HepG2 (cell line): ENCODE results near the gene NFYB. TPM values are rescaled to one million over a fixed set of nuclear protein-coding genes. Genes with fewer than 3 reads are reported as not detected.

Experiments used
- ATAC-seq: fragments of 200-7000 bp; cut with Tn5 transposase; 3 replicates; pipeline ENCODE4 v1.9.1; 2020; ENCODE audit warnings: mild to moderate bottlenecking, moderate library complexity
- BruUV-seq: library from RNA; stranded (reverse); fragments of 400-500 nt; replicated peaks from 2 replicates; lab custom pipeline; 2021; lab: Mats Ljungman, UMichigan
- CTCF ChIA-PET: fragments of 300-600 bp; formaldehyde crosslinking; extraction: SDS; loops from one replicate; lab custom pipeline; 2021; ENCODE audit warnings: low total read pairs, inconsistent platforms, low intra/inter-chr PET ratio; lab: Yijun Ruan, JAX
- POLR2A ChIA-PET: fragments of 350-600 bp; sonication (Branson Sonifier 250); formaldehyde crosslinking; loops from one replicate; lab custom pipeline; 2020; ENCODE audit warnings: antibody characterized with exemption, inconsistent platforms; lab: Yijun Ruan, JAX
- DNase-seq: peaks from one replicate; pipeline ENCODE4 v3.0.0-alpha.2; 2015; ENCODE audit warnings: low spot score
- FAIRE-seq: peaks from 3 replicates; lab custom pipeline; 2011; peaks lifted over from hg19 to GRCh38; lab: Jason Lieb, UNC
- H2AFZ ChIP-seq: one replicate; pipeline ENCODE4 v1.6.1; 2011; ENCODE audit warnings: low read length, inconsistent platforms
- H3K27ac ChIP-seq: fragments of 300-600 bp; 3 replicates; pipeline ENCODE4 v1.8.0; 2011; ENCODE audit warnings: mixed run types, mild to moderate bottlenecking, mixed read lengths, low read length, inconsistent platforms; ENCODE audit not compliant: insufficient read depth; ENCODE audit errors: extremely low read length
- H3K27me3 ChIP-seq, 2 experiments: fragments of 200-600 bp in 1 of 2; 2 replicates in 1 of 2; 3 replicates in 1 of 2; pipeline versions ENCODE4 v1.6.0 to v1.8.0; 2011; ENCODE audit warnings: low read length in 2 of 2, mild to moderate bottlenecking in 2 of 2, moderate library complexity in 2 of 2, inconsistent platforms in 1 of 2; ENCODE audit not compliant: insufficient read depth in 2 of 2, control insufficient read depth in 1 of 2
- H3K36me3 ChIP-seq, 2 experiments: fragments of 200-600 bp in 1 of 2; replicated peaks in 1 of 2; 2 replicates in 1 of 2; 3 replicates in 1 of 2; pipeline versions ENCODE4 v1.5.1 to v1.8.0; 2011; ENCODE audit warnings: low read length in 2 of 2, inconsistent platforms in 1 of 2; ENCODE audit not compliant: insufficient read depth in 2 of 2, control insufficient read depth in 1 of 2
- H3K4me1 ChIP-seq: 2 replicates; pipeline ENCODE4 v1.5.1; 2012; ENCODE audit warnings: low read length, inconsistent platforms; ENCODE audit not compliant: insufficient read depth
- H3K4me2 ChIP-seq: 2 replicates; pipeline ENCODE4 v1.6.0; 2011; ENCODE audit warnings: low read depth, low read length, inconsistent platforms
- H3K4me3 ChIP-seq, 3 experiments: fragments of 200-600 bp in 1 of 3; sonication (generic), shearing (Covaris generic) in 1 of 3; replicated peaks in 1 of 3; 2 replicates each; pipeline ENCODE4 v1.5.1; 2011 to 2016; ENCODE audit warnings: low read length in 3 of 3, inconsistent platforms in 2 of 3, low read depth in 2 of 3, mild to moderate bottlenecking in 2 of 3, control low read depth in 1 of 3, mixed read lengths in 1 of 3; ENCODE audit not compliant: insufficient read depth in 1 of 3
- H3K79me2 ChIP-seq: one replicate; pipeline ENCODE4 v1.6.1; 2011; ENCODE audit warnings: low read length, inconsistent platforms; ENCODE audit not compliant: insufficient read depth
- H3K9ac ChIP-seq: 2 replicates; pipeline ENCODE4 v1.6.0; 2011; ENCODE audit warnings: mild to moderate bottlenecking, low read depth, low read length, inconsistent platforms; ENCODE audit not compliant: insufficient read depth
- H3K9me3 ChIP-seq: 2 replicates; pipeline ENCODE4 v1.5.1; 2012; ENCODE audit warnings: mild to moderate bottlenecking, low read length
- H4K20me1 ChIP-seq: 2 replicates; pipeline ENCODE4 v1.6.0; 2011; ENCODE audit warnings: inconsistent platforms, mild to moderate bottlenecking, low read length, moderate library complexity; ENCODE audit not compliant: insufficient read depth
- CCDC6 ChIP-seq: sonication (generic); formaldehyde crosslinking; IDR thresholded peaks from 2 replicates; pipeline ENCODE4 v1.8.1; 2022; ENCODE audit warnings: mild to moderate bottlenecking, missing genetic modification reagents, moderate library complexity
- ETV6 ChIP-seq: sonication (generic); formaldehyde crosslinking; conservative IDR thresholded peaks from 2 replicates; pipeline ENCODE4 v1.4.0; 2020; ENCODE audit warnings: missing genetic modification reagents
- IRF2 ChIP-seq: IDR thresholded peaks from 2 replicates; pipeline ENCODE4 v1.6.1; 2018; ENCODE audit warnings: missing genetic modification reagents, missing compliant biosample characterization
- KLF9 ChIP-seq: IDR thresholded peaks from 2 replicates; pipeline ENCODE4 v1.6.1; 2016; ENCODE audit warnings: low read depth
- MATR3 ChIP-seq: sonication (generic); formaldehyde crosslinking; IDR thresholded peaks from 2 replicates; pipeline ENCODE4 v1.4.0; 2020; ENCODE audit warnings: missing genetic modification reagents
- MBD4 ChIP-seq: IDR thresholded peaks from 2 replicates; pipeline ENCODE4 v1.6.1; 2012; ENCODE audit warnings: low read length, inconsistent platforms, borderline replicate concordance
- POGZ ChIP-seq: sonication (generic); formaldehyde crosslinking; IDR thresholded peaks from 2 replicates; pipeline ENCODE4 v1.4.0; 2020; ENCODE audit warnings: mild to moderate bottlenecking, missing genetic modification reagents
- SIX4 ChIP-seq: sonication (generic); formaldehyde crosslinking; IDR thresholded peaks from 2 replicates; pipeline ENCODE4 v1.4.0; 2020; ENCODE audit warnings: missing genetic modification reagents
- SP5 ChIP-seq: IDR thresholded peaks from 2 replicates; pipeline ENCODE4 v1.6.1; 2016; ENCODE audit warnings: low read depth, borderline replicate concordance
- SUZ12 ChIP-seq: fragments of 150-350 bp; IDR thresholded peaks from 2 replicates; pipeline ENCODE4 v1.6.1; 2014; ENCODE audit warnings: low read depth, low read length
- TSC22D2 ChIP-seq: sonication (generic); formaldehyde crosslinking; IDR thresholded peaks from 2 replicates; pipeline ENCODE4 v1.5.1; 2020; ENCODE audit warnings: missing genetic modification reagents, mild to moderate bottlenecking, borderline replicate concordance
- ZFP36L2 ChIP-seq: sonication (generic); formaldehyde crosslinking; IDR thresholded peaks from 2 replicates; pipeline ENCODE4 v1.4.0; 2020; ENCODE audit warnings: missing genetic modification reagents
- ZNF33A ChIP-seq: sonication (generic); formaldehyde crosslinking; IDR thresholded peaks from 2 replicates; pipeline ENCODE4 v1.5.1; 2020; ENCODE audit warnings: missing genetic modification reagents, mild to moderate bottlenecking, moderate library complexity, borderline replicate concordance
- ZNF446 ChIP-seq: sonication (generic); formaldehyde crosslinking; IDR thresholded peaks from 2 replicates; pipeline ENCODE4 v1.5.0; 2020; ENCODE audit warnings: mild to moderate bottlenecking, missing genetic modification reagents
- ZNF501 ChIP-seq: sonication (generic); formaldehyde crosslinking; IDR thresholded peaks from 2 replicates; pipeline ENCODE4 v1.5.1; 2020; ENCODE audit warnings: mild to moderate bottlenecking, moderate library complexity, missing genetic modification reagents
- ZNF749 ChIP-seq: sonication (generic); formaldehyde crosslinking; IDR thresholded peaks from 2 replicates; pipeline ENCODE4 v1.8.0; 2022; ENCODE audit warnings: mild to moderate bottlenecking, missing genetic modification reagents, moderate library complexity, borderline replicate concordance
- ZSCAN31 ChIP-seq: sonication (generic); formaldehyde crosslinking; IDR thresholded peaks from 2 replicates; pipeline ENCODE4 v1.5.0; 2020; ENCODE audit warnings: low read depth, mild to moderate bottlenecking, missing genetic modification reagents
- WGBS: methylation state at CpG from one replicate; pipeline ENCODE4 v1.1.6; 2017; ENCODE audit warnings: low lambda C conversion rate; 5-methylcytosine and 5-hydroxymethylcytosine counted together
- in situ Hi-C: cut with HindIII; loops from 2 replicates; pipeline ENCODE4 v1.10.0; 2017; ENCODE audit warnings: low pct_unique_long_range_greater_than_20kb; ENCODE audit not compliant: extremely low pct_ligation_motif_present
- intact Hi-C: fragments of 100-400 bp; cut with micrococcal nuclease; formaldehyde crosslinking; loops from one replicate; pipeline ENCODE4 v1.10.0; 2022; ENCODE audit not compliant: unreplicated experiment
- polyA plus RNA-seq, 8 experiments: library from polyadenylated mRNA; depleted of rRNA in 3 of 8; stranded (reverse) in 7 of 8; unstranded in 1 of 8; fragments of >200 nt; fragmentation: Illumina TruSeq in 4 of 8; extraction: Trizol in 4 of 8; gene quantifications; 2 replicates each; pipeline versions ENCODE4 v1.2.1 to v1.2.3, GENCODE V29; 2011 to 2016; ENCODE audit warnings: low read depth in 4 of 8, missing spikeins in 1 of 8, mixed read lengths in 1 of 8; ENCODE audit not compliant: insufficient read depth in 1 of 8
- total RNA-seq, 5 experiments: library from RNA; depleted of rRNA; stranded (reverse); fragments of >200 nt; fragmentation: Illumina TruSeq; extraction: Trizol; gene quantifications; 2 replicates each; pipeline ENCODE4 v1.2.3, GENCODE V29; 2016; ENCODE audit warnings: low read depth in 1 of 5
- TF ChIP-seq, protein P1 (sequence below): sonication (generic); formaldehyde crosslinking; IDR thresholded peaks from 2 replicates; pipeline ENCODE4 v1.5.0; 2020; ENCODE audit warnings: missing genetic modification reagents
- TF ChIP-seq, protein P2 (sequence below): sonication (generic); formaldehyde crosslinking; IDR thresholded peaks from 2 replicates; pipeline ENCODE4 v1.4.0; 2020; ENCODE audit warnings: missing genetic modification reagents

NFYB gene
- total and polyA plus RNA-seq, 2 of the 13 experiments (the other 11 are each of a cell fraction or from before 2014, with no cell fraction given): 18.7 to 36.6 TPM

DNA sequence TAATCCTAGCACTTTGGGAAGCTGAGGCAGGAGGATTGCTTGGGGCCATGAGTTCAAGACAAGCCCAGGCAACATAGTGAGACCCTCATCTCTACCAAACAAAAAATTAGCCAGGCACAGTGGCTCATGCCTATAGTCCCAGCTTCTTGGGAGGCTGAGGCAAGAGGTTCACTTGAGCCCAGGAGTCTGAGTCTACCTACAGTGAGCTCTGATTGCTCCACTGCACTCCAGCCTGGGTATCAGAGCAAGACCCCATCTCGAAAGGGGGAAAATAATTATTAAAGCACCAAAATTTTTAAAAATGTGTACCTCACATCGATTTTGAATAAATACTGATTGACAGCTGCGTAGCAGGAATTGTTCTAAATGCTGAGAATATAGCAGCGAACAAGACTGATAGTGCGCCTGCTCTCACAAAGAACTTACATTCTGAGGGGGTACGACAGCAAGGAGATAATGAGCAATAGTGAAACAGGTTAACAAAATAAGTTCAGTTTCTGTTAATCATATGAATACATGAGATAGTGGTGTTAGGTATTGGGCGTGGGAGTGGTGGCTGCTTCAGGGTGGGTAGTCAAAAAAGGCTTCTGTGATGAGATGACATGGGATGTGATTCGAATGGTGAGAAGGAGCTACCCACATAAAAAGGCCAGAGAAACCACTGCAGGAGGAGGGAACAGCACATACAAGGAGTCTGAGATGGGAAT is 54.1 kb downstream of the NFYB start:
- Histone ChIP-seq H2AFZ (no peak overlapping the region), H3K4me1 (no peaks in the 10 kb centered on the region), H4K20me1 (no peaks in the 10 kb centered on the region), H3K4me2 (no peak overlapping the region), H3K36me3 (peaks cover 0 to 23% of the 10 kb centered on the region in 2 experiments; a peak in 3 of 5 replicates), H3K27ac (no peak overlapping the region), H3K9me3 (no peaks in the 10 kb centered on the region), H3K27me3 (no peaks in the 10 kb centered on the region), H3K9ac (no peak overlapping the region), H3K4me3 (no peak overlapping the region), H3K79me2 (no peaks in the 10 kb centered on the region)
- no peak for DNase-seq
- CTCF ChIA-PET: no interaction called here
- TF ChIP-seq CCDC6 (CRISPR knock-in tag): no peak
- no peak for TF ChIP-seq ZFP36L2 (CRISPR knock-in tag)
- TF ChIP-seq ZNF33A: no peak
- no peak for TF ChIP-seq MBD4
- no peak for TF ChIP-seq ETV6 (CRISPR knock-in tag)
- TF ChIP-seq KLF9 (CRISPR knock-in tag): no peak
- TF ChIP-seq SIX4 (CRISPR knock-in tag): no peak
- TF ChIP-seq POGZ (CRISPR knock-in tag): no peak
- TF ChIP-seq ZNF749: no peak
- no peak for TF ChIP-seq ZNF446 (CRISPR knock-in tag)
- TF ChIP-seq TSC22D2 (CRISPR knock-in tag): no peak
- TF ChIP-seq, protein P1, sequence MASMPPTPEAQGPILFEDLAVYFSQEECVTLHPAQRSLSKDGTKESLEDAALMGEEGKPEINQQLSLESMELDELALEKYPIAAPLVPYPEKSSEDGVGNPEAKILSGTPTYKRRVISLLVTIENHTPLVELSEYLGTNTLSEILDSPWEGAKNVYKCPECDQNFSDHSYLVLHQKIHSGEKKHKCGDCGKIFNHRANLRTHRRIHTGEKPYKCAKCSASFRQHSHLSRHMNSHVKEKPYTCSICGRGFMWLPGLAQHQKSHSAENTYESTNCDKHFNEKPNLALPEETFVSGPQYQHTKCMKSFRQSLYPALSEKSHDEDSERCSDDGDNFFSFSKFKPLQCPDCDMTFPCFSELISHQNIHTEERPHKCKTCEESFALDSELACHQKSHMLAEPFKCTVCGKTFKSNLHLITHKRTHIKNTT (CRISPR knock-in tag): no peak
- no peak for TF ChIP-seq MATR3 (CRISPR knock-in tag)
- TF ChIP-seq IRF2 (CRISPR knock-in tag): no peak
- no peak for TF ChIP-seq ZNF501 (CRISPR knock-in tag)
- no peak for TF ChIP-seq SUZ12
- TF ChIP-seq, protein P2, sequence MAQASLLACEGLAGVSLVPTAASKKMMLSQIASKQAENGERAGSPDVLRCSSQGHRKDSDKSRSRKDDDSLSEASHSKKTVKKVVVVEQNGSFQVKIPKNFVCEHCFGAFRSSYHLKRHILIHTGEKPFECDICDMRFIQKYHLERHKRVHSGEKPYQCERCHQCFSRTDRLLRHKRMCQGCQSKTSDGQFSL (CRISPR knock-in tag): no peak
- TF ChIP-seq ZSCAN31 (CRISPR knock-in tag): no peak
- no peak for TF ChIP-seq SP5 (CRISPR knock-in tag)
- no peak for ATAC-seq
- WGBS: 88% methylated on average over 8 of the region's 8 CpGs
- in situ Hi-C loops: no loop called here
- intact Hi-C loops: no loop called here
- POLR2A ChIA-PET: no interaction called here
- BruUV-seq: no TSS peak
- FAIRE-seq: no peak
